B cell (primary cell): ENCODE measurements around the gene PIGT. TPM values are rescaled to one million over a fixed set of nuclear protein-coding genes. Genes with fewer than 3 reads are reported as not detected.

ENCODE experiments used
- ATAC-seq: fragments of 200-7000 bp; cut with Tn5 transposase; one replicate; pipeline ENCODE4 v1.10.0; 2021; ENCODE audit warnings: low read depth, mild to moderate bottlenecking, moderate number of reproducible peaks, moderate library complexity
- CTCF ChIA-PET: fragments of 350-600 bp; sonication (Branson Sonifier 250); formaldehyde crosslinking; loops from one replicate; lab custom pipeline; 2021; ENCODE audit warnings: antibody characterized with exemption, inconsistent platforms; lab: Charles Lee
- POLR2A ChIA-PET: fragments of 350-600 bp; sonication (Branson Sonifier 250); formaldehyde crosslinking; loops from one replicate; lab custom pipeline; 2021; ENCODE audit warnings: antibody characterized with exemption; lab: Charles Lee
- DNase-seq: peaks from one replicate; pipeline ENCODE4 v3.0.0; 2013
- H2AFZ ChIP-seq: 2 replicates; pipeline ENCODE4 v1.6.1; 2012; ENCODE audit warnings: mild to moderate bottlenecking, low read depth, low read length; ENCODE audit not compliant: insufficient read depth, poor library complexity, severe bottlenecking
- H3K27ac ChIP-seq, 2 donors: 1 replicate in 1 of 2; 2 replicates in 1 of 2; pipeline ENCODE4 v1.5.1; 2012 to 2013; ENCODE audit warnings: low read length in 2 of 2, mild to moderate bottlenecking in 2 of 2, moderate library complexity in 1 of 2
- H3K27me3 ChIP-seq, 4 experiments: fragments of 200-600 bp in 1 of 4; sonication (generic) in 1 of 4; replicated peaks in 1 of 4; 1 replicate in 2 of 4; 2 replicates in 2 of 4; pipeline versions ENCODE4 v1.6.1 to v1.7.0; 2013 to 2016; ENCODE audit warnings: low read length in 3 of 4, mild to moderate bottlenecking in 2 of 4, mixed read lengths in 1 of 4, moderate library complexity in 1 of 4; ENCODE audit not compliant: insufficient read depth in 4 of 4, control insufficient read depth in 3 of 4; ENCODE audit errors: control extremely low read depth in 1 of 4
- H3K36me3 ChIP-seq, 2 experiments: replicated peaks in 1 of 2; 1 replicate in 1 of 2; 2 replicates in 1 of 2; pipeline versions ENCODE4 v1.6.1 to v1.7.1; 2013; ENCODE audit warnings: low read length in 1 of 2; ENCODE audit not compliant: insufficient read depth in 2 of 2, control insufficient read depth in 1 of 2; ENCODE audit errors: control extremely low read depth in 1 of 2, extremely low read depth in 1 of 2
- H3K4me1 ChIP-seq, 2 donors: fragments of 200-600 bp in 1 of 2; sonication (generic) in 1 of 2; 1 replicate in 1 of 2; 2 replicates in 1 of 2; pipeline versions ENCODE4 v1.5.1 to v1.6.1; 2013 to 2017; ENCODE audit warnings: low read length in 2 of 2; ENCODE audit not compliant: control insufficient read depth in 2 of 2, insufficient read depth in 2 of 2
- H3K4me2 ChIP-seq: replicated peaks from 2 replicates; pipeline ENCODE3; 2012; ENCODE audit warnings: mild to moderate bottlenecking, low read depth, low read length; ENCODE audit not compliant: poor library complexity, severe bottlenecking
- H3K4me3 ChIP-seq, 5 experiments: fragments of 200-600 bp in 1 of 5; sonication (generic) in 1 of 5; 1 replicate in 3 of 5; 2 replicates in 2 of 5; pipeline versions ENCODE4 v1.5.1 to v1.7.0; 2011 to 2016; ENCODE audit warnings: low read length in 4 of 5, mild to moderate bottlenecking in 4 of 5, low read depth in 2 of 5, control low read depth in 1 of 5, moderate library complexity in 1 of 5; ENCODE audit not compliant: insufficient read depth in 1 of 5; ENCODE audit errors: control extremely low read depth in 1 of 5, extremely low read depth in 1 of 5
- H3K79me2 ChIP-seq: fragments of 200-600 bp; sonication (generic); one replicate; pipeline ENCODE4 v1.6.0; 2016; ENCODE audit warnings: low read length; ENCODE audit not compliant: control insufficient read depth, insufficient read depth
- H3K9ac ChIP-seq: fragments of 200-600 bp; sonication (generic); 2 replicates; pipeline ENCODE4 v1.6.1; 2017; ENCODE audit warnings: mild to moderate bottlenecking, low read length, moderate library complexity
- H3K9me3 ChIP-seq, 3 donors: one replicate each; pipeline versions ENCODE4 v1.6.1 to v1.7.1; 2013; ENCODE audit warnings: low read length in 2 of 3; ENCODE audit not compliant: control insufficient read depth in 2 of 3, insufficient read depth in 1 of 3; ENCODE audit errors: control extremely low read depth in 1 of 3
- H4K20me1 ChIP-seq: 2 replicates; pipeline ENCODE4 v1.6.0; 2012; ENCODE audit warnings: mild to moderate bottlenecking, low read length; ENCODE audit not compliant: insufficient read depth, control insufficient read depth, poor library complexity, severe bottlenecking
- H3K27ac Mint-ChIP-seq: one replicate; pipeline ENCODE4 v1.8.0; 2021; ENCODE audit warnings: mixed read lengths
- H3K27me3 Mint-ChIP-seq: one replicate; pipeline ENCODE4 v1.8.0; 2021; ENCODE audit warnings: mixed read lengths
- H3K4me1 Mint-ChIP-seq: one replicate; pipeline ENCODE4 v1.8.0; 2021; ENCODE audit warnings: mixed read lengths
- H3K4me3 Mint-ChIP-seq: one replicate; pipeline ENCODE4 v1.8.0; 2021; ENCODE audit warnings: mixed read lengths
- H3K9me3 Mint-ChIP-seq: one replicate; pipeline ENCODE4 v1.8.0; 2022; ENCODE audit warnings: mixed read lengths; ENCODE audit not compliant: insufficient read depth
- EZH2 ChIP-seq: IDR thresholded peaks from 2 replicates; pipeline ENCODE4 v1.6.1; 2012; ENCODE audit warnings: borderline replicate concordance, low read depth, mild to moderate bottlenecking, moderate library complexity, low read length; ENCODE audit not compliant: insufficient read depth, poor library complexity, severe bottlenecking
- WGBS: methylation state at CpG from one replicate; pipeline ENCODE4 v1.1.5; 2013; ENCODE audit warnings: missing lambda C conversion rate; ENCODE audit not compliant: insufficient coverage; 5-methylcytosine and 5-hydroxymethylcytosine counted together
- intact Hi-C: fragments of 100-400 bp; cut with micrococcal nuclease; formaldehyde crosslinking; loops from one replicate; pipeline ENCODE4 v1.10.0; 2022
- polyA plus RNA-seq: library from polyadenylated mRNA; depleted of rRNA; stranded (reverse); fragments of >200 nt; gene quantifications from 2 replicates; pipeline ENCODE4 v1.2.3, GENCODE V29; 2012
- total RNA-seq, 2 donors: library from RNA; stranded (reverse); fragments of 120-200 nt in 1 of 2; gene quantifications; 1 replicate in 1 of 2; 2 replicates in 1 of 2; pipeline versions ENCODE4 v1.2.3 to v1.2.4, GENCODE V29; 2013 to 2022
- TF ChIP-seq, protein P1 (sequence below): fragments of 200-600 bp; IDR thresholded peaks from one replicate; pipeline ENCODE4 v1.8.0; 2022; ENCODE audit warnings: antibody characterized with exemption, mild to moderate bottlenecking

Gene PIGT
- total and polyA plus RNA-seq, 2 donors (not counting 1 experiment from before 2014, with no cell fraction given), result 51.6 to 106 TPM

DNA sequence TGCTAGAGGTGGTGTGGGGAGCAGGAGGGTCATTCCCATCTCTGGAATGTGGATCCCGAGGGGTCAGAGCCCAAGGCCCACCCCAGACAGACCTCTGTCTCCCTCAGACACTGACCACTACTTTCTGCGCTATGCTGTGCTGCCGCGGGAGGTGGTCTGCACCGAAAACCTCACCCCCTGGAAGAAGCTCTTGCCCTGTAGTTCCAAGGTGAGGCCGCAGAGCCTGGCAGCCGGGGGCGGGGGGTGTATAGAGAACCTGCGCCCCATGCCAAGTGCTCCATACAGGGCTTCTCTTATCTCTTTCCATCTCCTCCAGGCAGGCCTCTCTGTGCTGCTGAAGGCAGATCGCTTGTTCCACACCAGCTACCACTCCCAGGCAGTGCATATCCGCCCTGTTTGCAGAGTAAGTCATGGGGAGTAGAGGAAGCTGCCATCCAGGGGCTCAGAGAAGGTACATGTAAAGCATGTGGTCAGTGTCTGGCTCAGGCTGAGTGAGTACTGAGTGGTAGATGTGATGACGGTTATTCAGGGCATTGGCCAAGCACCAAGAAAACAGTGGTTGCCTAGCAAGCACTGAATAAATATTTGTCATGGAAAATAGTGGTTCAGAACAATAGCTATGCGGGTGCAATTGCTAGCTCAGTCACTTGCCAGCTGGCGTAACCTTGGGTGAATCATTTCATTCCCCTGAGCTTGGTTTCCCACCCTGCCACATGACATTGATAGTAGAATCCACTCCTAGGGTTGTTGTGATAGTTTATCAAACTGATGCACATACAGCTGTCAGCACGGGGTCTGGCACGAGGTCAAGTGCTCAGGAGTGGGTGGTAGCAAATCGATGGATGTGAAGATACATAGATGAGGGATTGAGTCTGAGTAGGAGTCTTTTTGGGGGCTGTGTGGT, 3.5 kb downstream of the PIGT start:
- Histone ChIP-seq H3K36me3 (peaks cover 20 to 47% of the 10 kb centered on the region in 2 experiments), H3K4me3 (no peak overlapping the region), H2AFZ (no peak overlapping the region), H4K20me1 (peaks cover 8% of the 10 kb centered on the region), H3K27me3 (no peaks in the 10 kb centered on the region), H3K4me1 (peaks cover 30 to 38% of the 10 kb centered on the region in 2 donors), H3K79me2 (peaks cover 33% of the 10 kb centered on the region), H3K9me3 (no peaks in the 10 kb centered on the region), H3K4me2 (peak overlapping the region; percentile 9), H3K27ac (peak overlapping the region; percentile 48 to 67), H3K9ac (no peak overlapping the region)
- intact Hi-C loops, result loop anchor here (5.0 kb wide), 1 partner anchor 457 kb away; the partner anchor contains the start of gene TOMM34
- TF ChIP-seq EZH2, result no peak
- TF ChIP-seq, protein P1, sequence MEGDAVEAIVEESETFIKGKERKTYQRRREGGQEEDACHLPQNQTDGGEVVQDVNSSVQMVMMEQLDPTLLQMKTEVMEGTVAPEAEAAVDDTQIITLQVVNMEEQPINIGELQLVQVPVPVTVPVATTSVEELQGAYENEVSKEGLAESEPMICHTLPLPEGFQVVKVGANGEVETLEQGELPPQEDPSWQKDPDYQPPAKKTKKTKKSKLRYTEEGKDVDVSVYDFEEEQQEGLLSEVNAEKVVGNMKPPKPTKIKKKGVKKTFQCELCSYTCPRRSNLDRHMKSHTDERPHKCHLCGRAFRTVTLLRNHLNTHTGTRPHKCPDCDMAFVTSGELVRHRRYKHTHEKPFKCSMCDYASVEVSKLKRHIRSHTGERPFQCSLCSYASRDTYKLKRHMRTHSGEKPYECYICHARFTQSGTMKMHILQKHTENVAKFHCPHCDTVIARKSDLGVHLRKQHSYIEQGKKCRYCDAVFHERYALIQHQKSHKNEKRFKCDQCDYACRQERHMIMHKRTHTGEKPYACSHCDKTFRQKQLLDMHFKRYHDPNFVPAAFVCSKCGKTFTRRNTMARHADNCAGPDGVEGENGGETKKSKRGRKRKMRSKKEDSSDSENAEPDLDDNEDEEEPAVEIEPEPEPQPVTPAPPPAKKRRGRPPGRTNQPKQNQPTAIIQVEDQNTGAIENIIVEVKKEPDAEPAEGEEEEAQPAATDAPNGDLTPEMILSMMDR, result no peak
- DNase-seq (peak; percentile 79), ATAC-seq (peak; percentile 72)
- ChIA-PET CTCF (interaction anchor here (1.0 to 8.3 kb wide), 8 partner anchors 14 to 96 kb away, joined by 4 to 98 read pairs (median 4); partner anchors contain the start of gene SYS1), POLR2A (interaction anchor here (1.0 to 3.0 kb wide), 6 partner anchors 13 to 56 kb away, joined by 3 to 11 read pairs (median 6); partner anchors contain the start of gene SYS1)
- no peaks in the 10 kb centered on the region for H3K27me3 Mint-ChIP-seq
- peak overlapping the region; percentile 72 for H3K4me3 Mint-ChIP-seq
- peaks cover 51% of the 10 kb centered on the region for H3K4me1 Mint-ChIP-seq
- H3K27ac Mint-ChIP-seq, result peak overlapping the region; percentile 91
- WGBS, result 82% methylated on average over 13 of the region's 17 CpGs
- H3K9me3 Mint-ChIP-seq, result no peaks in the 10 kb centered on the region
